ENCODE measurements around the gene ICAM1.
A peak's percentile ranks its signal among the peaks of the same experiment; 100 is the strongest.
"Not testable (repeated sequence)": the region's sequence is repeated elsewhere in the genome, so short reads cannot be mapped to it uniquely, and the experiment has no call there.

Gene ICAM1

DNA sequence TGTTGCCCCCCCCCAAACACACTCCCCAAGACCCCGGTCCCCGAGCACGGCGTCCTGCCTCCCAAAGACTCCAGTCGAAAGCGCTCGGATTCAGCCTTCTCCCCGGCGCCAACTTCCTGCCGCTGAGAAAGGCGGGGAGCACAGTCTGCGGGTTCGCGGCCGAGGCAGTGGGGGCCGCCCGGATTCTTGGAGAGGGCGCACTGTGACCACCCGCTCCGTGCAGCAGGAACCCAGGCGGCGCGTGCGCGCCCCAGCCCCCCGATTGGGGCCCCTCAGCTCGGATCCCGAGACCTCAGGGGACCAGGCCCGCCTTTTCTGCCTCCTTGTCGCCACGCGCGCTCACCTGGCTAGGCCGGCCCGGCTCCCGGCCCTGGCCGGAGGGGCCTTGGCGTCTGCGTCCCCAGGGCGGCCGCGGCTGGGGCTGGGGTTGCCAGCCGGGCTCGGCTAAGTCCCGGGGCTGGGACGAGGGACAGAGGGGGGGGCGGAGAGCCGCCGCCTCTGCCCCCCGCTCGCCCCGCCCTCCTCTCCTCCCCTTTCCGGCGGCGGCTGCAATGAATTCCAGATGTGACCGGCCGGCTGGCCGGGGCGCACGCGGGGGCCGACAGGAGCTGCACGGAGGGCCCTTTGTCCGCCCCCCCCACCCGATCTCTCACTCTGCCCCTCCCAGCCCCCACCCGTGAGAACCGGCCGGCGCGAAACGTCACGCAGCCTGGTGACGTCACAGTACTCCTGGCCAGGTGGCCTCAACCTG, 39.9 kb upstream of the ICAM1 start, which contains the start of gene S1PR2:
S1PR2 (minus strand) TSS at position 471 of the 751 bp plus-strand sequence. CDS start 6,426 bp downstream, outside the sequence.
- no peaks in the 10 kb centered on the region for H3K27me3 Mint-ChIP-seq (ENCODE audit: low read depth)
- H3K36me3 Mint-ChIP-seq (ENCODE audit: low read depth), result no peaks in the 10 kb centered on the region
- H3K4me1 Mint-ChIP-seq, result peaks cover 26% of the 10 kb centered on the region
- TF ChIP-seq, protein P1, sequence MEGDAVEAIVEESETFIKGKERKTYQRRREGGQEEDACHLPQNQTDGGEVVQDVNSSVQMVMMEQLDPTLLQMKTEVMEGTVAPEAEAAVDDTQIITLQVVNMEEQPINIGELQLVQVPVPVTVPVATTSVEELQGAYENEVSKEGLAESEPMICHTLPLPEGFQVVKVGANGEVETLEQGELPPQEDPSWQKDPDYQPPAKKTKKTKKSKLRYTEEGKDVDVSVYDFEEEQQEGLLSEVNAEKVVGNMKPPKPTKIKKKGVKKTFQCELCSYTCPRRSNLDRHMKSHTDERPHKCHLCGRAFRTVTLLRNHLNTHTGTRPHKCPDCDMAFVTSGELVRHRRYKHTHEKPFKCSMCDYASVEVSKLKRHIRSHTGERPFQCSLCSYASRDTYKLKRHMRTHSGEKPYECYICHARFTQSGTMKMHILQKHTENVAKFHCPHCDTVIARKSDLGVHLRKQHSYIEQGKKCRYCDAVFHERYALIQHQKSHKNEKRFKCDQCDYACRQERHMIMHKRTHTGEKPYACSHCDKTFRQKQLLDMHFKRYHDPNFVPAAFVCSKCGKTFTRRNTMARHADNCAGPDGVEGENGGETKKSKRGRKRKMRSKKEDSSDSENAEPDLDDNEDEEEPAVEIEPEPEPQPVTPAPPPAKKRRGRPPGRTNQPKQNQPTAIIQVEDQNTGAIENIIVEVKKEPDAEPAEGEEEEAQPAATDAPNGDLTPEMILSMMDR (IDR thresholded peaks at IDR 0.05; ENCODE audit: unreplicated experiment in 3 of 3), result no peak
- H3K4me3 Mint-ChIP-seq, result peak within 1 kb of the TSS; percentile 91 to 94 (median 92)
- H3K27ac Mint-ChIP-seq, result peak within 1 kb of the TSS; percentile 92 to 93 (median 93)
- H3K9me3 Mint-ChIP-seq, result no peaks in the 10 kb centered on the region

DNA sequence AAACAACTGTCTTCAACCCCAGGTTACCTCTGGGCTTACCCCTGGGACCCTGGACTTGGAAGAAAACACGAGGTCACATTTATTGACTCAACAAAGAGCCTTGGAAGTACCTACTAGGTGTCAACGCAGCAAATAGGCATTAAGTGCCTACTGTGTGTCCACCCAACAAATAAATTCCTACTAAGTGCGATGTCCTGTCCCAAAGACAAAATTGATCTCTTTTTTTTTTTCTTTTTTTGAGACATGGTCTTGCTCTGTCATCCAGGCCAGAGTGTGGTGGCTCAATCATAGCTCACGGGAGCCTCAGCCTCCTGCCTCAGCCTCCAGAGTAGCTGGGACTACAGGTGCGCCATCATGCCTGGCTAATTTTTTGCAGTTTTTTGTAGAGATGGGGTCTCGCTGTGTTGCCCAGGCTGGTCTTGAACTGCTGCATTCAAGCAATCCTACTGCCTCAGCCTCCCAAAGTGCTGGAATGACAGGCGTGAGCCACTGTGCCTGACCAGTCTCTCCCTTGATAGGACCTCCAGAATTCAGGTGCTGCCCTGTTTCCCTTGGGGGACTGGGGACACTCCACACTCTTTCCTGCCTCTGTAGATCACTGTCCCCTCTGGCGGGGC, 39.2 kb upstream of the ICAM1 start:
- H3K27me3 Mint-ChIP-seq (ENCODE audit: low read depth), result no peaks in the 10 kb centered on the region
- peak overlapping the region; percentile 84 to 94 (median 91) for H3K4me3 Mint-ChIP-seq
- no peaks in the 10 kb centered on the region for H3K36me3 Mint-ChIP-seq (ENCODE audit: low read depth)
- TF ChIP-seq, protein P1 (IDR thresholded peaks at IDR 0.05; ENCODE audit: unreplicated experiment in 3 of 3), result no peak
- peaks cover 25% of the 10 kb centered on the region for H3K4me1 Mint-ChIP-seq
- H3K9me3 Mint-ChIP-seq, result no peaks in the 10 kb centered on the region
- peak overlapping the region; percentile 79 to 93 (median 88) for H3K27ac Mint-ChIP-seq

DNA sequence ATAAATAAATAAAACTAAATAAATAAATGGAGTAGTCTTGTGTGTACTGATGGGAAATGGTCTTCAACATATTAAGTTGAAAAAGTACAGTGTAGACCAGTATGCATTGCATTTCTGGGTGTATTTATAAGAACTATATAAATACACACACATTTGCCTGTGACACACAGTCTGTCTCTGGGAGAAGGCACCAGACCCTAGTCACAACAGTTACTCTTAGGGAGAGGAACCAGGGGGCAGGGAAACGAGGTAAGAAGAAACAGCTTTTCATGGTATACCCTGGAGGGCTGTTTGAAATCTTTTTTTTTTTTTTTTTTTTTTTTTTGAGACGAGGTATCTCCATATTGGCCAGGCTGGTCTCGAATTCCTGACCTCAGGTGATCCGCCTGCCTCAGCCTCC, 37.0 kb upstream of the ICAM1 start:
- H3K4me3 Mint-ChIP-seq, result no peak overlapping the region
- H3K4me1 Mint-ChIP-seq, result peaks cover 38% of the 10 kb centered on the region
- TF ChIP-seq, protein P1 (IDR thresholded peaks at IDR 0.05; ENCODE audit: unreplicated experiment in 3 of 3), result no peak
- H3K36me3 Mint-ChIP-seq (ENCODE audit: low read depth), result no peaks in the 10 kb centered on the region
- H3K27ac Mint-ChIP-seq, result peak overlapping the region in 2 of 3 experiments; percentile 61 to 84
- H3K9me3 Mint-ChIP-seq, result no peaks in the 10 kb centered on the region
- no peaks in the 10 kb centered on the region for H3K27me3 Mint-ChIP-seq (ENCODE audit: low read depth)

DNA sequence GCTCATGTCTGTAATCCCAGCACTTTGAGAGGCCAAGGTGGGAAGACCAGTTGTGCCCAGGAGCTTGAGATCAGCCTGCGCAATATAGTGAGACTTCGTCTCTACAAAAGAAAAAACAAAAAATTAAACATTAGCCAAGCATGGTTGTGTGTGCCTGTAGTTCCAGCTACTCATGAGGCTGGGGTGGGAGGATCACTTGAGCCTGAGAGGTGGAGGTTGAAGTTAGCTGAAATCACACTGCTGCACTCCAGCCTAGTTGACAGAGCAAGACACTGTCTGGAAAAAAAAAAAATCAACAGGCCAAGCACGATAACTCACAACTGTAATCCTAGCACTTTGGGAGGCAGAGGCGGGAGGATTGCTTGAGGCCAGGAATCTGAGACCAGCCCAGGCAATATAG, 35.9 kb upstream of the ICAM1 start:
- H3K4me3 Mint-ChIP-seq, result peak overlapping the region in 1 of 3 experiments; percentile 40
- H3K4me1 Mint-ChIP-seq, result peaks cover 32% of the 10 kb centered on the region
- no peaks in the 10 kb centered on the region for H3K36me3 Mint-ChIP-seq (ENCODE audit: low read depth)
- TF ChIP-seq, protein P1 (IDR thresholded peaks at IDR 0.05; ENCODE audit: unreplicated experiment in 3 of 3), result no peak
- no peaks in the 10 kb centered on the region for H3K27me3 Mint-ChIP-seq (ENCODE audit: low read depth)
- H3K27ac Mint-ChIP-seq, result peak overlapping the region; percentile 97 to 99 (median 98)
- no peaks in the 10 kb centered on the region for H3K9me3 Mint-ChIP-seq

DNA sequence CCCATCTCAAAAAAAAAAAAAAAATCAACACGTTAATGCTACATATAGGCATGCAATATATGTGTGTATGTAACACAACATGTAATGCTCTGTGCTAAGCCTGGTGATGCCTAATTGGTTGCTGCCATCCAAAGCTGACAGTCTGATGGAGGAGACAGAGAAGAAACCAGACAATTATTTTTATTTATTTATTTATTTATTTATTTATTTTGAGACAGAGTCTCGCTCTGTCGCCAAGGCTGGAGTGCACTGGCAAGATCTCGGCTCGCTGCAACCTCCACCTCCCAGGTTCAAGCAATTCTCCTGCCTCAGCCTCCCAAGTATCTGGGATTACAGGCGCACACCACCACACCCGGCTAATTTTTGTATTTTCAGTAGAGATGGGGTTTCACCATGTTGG, 35.5 kb upstream of the ICAM1 start:
- peak overlapping the region; percentile 97 to 99 (median 98) for H3K27ac Mint-ChIP-seq
- not testable (repeated sequence) for H3K36me3 Mint-ChIP-seq (ENCODE audit: low read depth); H3K9me3 Mint-ChIP-seq; H3K27me3 Mint-ChIP-seq (ENCODE audit: low read depth)
- peaks cover 32% of the 10 kb centered on the region for H3K4me1 Mint-ChIP-seq
- peak overlapping the region in 1 of 3 experiments; percentile 40 for H3K4me3 Mint-ChIP-seq

DNA sequence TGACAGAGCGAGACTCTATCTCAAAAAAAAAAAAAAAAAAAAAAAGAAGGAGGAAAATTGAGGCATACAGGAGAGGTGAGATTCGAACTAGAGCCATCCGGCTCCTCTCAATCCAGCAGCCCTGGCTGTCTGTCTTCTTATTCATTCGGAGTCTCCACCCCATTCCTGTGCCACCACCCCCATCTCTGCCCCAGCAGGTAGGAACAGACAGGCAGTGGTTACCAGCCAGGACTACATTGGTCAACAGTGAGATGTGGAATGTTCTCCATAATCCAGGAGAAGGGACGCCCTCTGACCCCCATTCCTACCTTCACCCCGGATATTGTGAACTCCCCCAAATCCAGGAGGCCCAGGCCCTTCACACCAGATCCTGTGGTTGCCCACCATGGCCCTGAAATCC, 33.2 kb upstream of the ICAM1 start:
- Mint-ChIP-seq H3K4me1 (peaks cover 27% of the 10 kb centered on the region), H3K27me3 (ENCODE audit: low read depth) (no peaks in the 10 kb centered on the region), H3K4me3 (peak overlapping the region in 2 of 3 experiments; percentile 62 to 66), H3K27ac (peak overlapping the region; percentile 93 to 100 (median 99)), H3K9me3 (no peaks in the 10 kb centered on the region), H3K36me3 (ENCODE audit: low read depth) (no peaks in the 10 kb centered on the region)
- TF ChIP-seq, protein P1 (IDR thresholded peaks at IDR 0.05; ENCODE audit: unreplicated experiment in 3 of 3), result no peak
